ENCODE data around the gene GPRIN3. TPM values are rescaled to one million over a fixed set of nuclear protein-coding genes. Genes with fewer than 3 reads are reported as not detected.
"Not testable (repeated sequence)": the region's sequence is repeated elsewhere in the genome, so short reads cannot be mapped to it uniquely, and the experiment has no call there.

The GPRIN3 gene
- total RNA-seq, 2 donors from 2014 or later, result 5.7 to 9.0 TPM

DNA sequence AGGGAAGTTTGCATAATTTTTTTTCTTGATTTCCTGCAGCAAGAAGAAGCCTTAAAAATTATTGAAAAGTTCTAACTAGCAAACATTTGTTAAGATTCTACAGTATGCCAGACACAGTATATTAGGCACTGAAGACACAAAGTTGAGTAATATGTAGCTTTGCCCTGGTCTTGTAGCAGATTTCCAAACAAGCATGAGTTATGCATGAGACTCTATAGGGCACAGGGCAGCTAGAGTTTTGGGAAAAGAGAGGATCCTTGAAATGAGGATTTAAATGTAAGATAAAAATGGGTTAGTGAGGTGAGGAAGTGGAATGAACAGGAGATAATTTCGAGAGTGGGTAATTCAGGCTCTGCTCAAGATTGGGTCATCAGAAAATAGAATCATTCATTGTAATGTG, 8.6 kb upstream of the GPRIN3 start:
- ATAC-seq (ENCODE audit: insufficient number of reproducible peaks, low FRiP score, low read depth) (no peak), DNase-seq (ENCODE audit: low spot score) (no peak)
- Histone ChIP-seq H3K4me1 (ENCODE audit: control insufficient read depth in 1 of 2, low read depth in 2 of 2) (peaks cover 5 to 6% of the 10 kb centered on the region in 2 donors), H3K27me3 (replicated peaks; ENCODE audit: insufficient read depth) (no peaks in the 10 kb centered on the region), H3K4me3 (no peak overlapping the region), H3K27ac (no peak overlapping the region), H3K36me3 (no peaks in the 10 kb centered on the region), H3K9me3 (no peaks in the 10 kb centered on the region)
- TF ChIP-seq, protein P1, sequence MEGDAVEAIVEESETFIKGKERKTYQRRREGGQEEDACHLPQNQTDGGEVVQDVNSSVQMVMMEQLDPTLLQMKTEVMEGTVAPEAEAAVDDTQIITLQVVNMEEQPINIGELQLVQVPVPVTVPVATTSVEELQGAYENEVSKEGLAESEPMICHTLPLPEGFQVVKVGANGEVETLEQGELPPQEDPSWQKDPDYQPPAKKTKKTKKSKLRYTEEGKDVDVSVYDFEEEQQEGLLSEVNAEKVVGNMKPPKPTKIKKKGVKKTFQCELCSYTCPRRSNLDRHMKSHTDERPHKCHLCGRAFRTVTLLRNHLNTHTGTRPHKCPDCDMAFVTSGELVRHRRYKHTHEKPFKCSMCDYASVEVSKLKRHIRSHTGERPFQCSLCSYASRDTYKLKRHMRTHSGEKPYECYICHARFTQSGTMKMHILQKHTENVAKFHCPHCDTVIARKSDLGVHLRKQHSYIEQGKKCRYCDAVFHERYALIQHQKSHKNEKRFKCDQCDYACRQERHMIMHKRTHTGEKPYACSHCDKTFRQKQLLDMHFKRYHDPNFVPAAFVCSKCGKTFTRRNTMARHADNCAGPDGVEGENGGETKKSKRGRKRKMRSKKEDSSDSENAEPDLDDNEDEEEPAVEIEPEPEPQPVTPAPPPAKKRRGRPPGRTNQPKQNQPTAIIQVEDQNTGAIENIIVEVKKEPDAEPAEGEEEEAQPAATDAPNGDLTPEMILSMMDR (IDR thresholded peaks at IDR 0.05), result no peak

DNA sequence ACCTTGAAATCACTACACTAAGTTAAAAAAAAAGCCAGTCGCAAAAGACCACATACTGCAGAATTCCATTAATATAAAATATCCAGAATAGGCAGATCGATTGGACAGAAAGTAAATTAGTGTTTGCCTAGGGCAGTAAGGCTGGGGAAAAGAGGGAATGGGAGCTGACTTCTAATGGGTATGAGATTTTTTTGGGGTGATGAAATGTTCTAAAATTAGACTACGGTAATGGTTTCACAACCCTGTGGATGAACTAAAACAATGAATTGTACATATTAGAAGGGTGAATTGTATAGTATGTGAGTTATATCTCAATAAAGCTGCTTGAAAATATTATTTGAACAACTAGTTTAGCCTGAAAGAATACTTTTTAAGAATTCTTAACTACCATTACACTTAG, 6.7 kb upstream of the GPRIN3 start:
- Histone ChIP-seq H3K9me3 (no peaks in the 10 kb centered on the region), H3K27me3 (replicated peaks; ENCODE audit: insufficient read depth) (no peaks in the 10 kb centered on the region), H3K36me3 (no peaks in the 10 kb centered on the region), H3K27ac (no peak overlapping the region), H3K4me1 (ENCODE audit: control insufficient read depth in 1 of 2, low read depth in 2 of 2) (peaks cover 5 to 6% of the 10 kb centered on the region in 2 donors), H3K4me3 (no peak overlapping the region)
- DNase-seq (ENCODE audit: low spot score), result no peak
- ATAC-seq (ENCODE audit: insufficient number of reproducible peaks, low FRiP score, low read depth), result no peak
- TF ChIP-seq, protein P1 (IDR thresholded peaks at IDR 0.05), result no peak

DNA sequence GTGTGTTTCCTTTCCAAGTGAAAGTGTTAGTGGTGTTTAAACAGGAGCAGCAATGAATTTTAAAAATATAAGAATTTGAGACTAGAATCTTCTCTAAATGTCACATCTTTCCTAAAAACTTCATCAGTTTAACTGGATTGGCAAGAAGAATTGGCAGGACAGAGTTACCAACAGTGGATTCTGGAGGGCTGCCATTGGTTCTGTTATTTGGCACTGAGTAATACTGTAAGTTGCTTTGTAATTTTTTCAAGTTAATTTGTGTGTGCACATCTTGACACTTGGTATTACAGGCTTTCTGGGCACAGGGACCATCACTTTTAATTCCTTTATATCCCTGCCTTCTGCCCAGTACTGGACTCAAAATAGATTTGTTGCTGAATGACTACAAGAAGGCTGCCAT, 4.5 kb upstream of the GPRIN3 start:
- no peaks in the 10 kb centered on the region for H3K27me3 ChIP-seq (replicated peaks; ENCODE audit: insufficient read depth)
- peaks cover under 1 to 1% of the 10 kb centered on the region in 2 donors for H3K4me1 ChIP-seq (ENCODE audit: control insufficient read depth in 1 of 2, low read depth in 2 of 2)
- no peak for DNase-seq (ENCODE audit: low spot score)
- no peak for ATAC-seq (ENCODE audit: insufficient number of reproducible peaks, low FRiP score, low read depth)
- no peaks in the 10 kb centered on the region for H3K9me3 ChIP-seq
- no peak overlapping the region for H3K4me3 ChIP-seq
- no peaks in the 10 kb centered on the region for H3K36me3 ChIP-seq
- H3K27ac ChIP-seq, result no peak overlapping the region
- TF ChIP-seq, protein P1 (IDR thresholded peaks at IDR 0.05), result no peak

DNA sequence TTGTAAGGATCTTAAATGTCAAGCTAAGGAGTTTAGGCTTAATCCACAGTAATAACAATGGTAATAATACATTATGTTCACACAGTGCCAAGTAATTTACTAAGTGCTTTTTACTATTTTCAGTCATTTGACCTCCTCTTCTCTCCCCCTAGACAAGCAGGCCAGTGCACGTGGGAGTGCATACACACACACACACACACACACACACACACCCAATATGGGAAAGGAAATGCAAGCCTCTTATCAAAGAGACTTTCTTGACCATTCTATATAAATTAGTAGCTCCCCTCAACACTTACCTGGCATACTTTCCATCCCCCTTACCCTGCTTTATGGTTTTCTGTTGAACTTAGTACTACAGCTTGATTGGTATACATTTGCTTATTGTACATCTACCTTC, 3.8 kb upstream of the GPRIN3 start:
- no peak overlapping the region for H3K27ac ChIP-seq
- no peaks in the 10 kb centered on the region for H3K4me1 ChIP-seq (ENCODE audit: control insufficient read depth in 1 of 2, low read depth in 2 of 2)
- H3K4me3 ChIP-seq, result no peak overlapping the region
- no peak for DNase-seq (ENCODE audit: low spot score)
- TF ChIP-seq, protein P1 (IDR thresholded peaks at IDR 0.05), result no peak
- no peaks in the 10 kb centered on the region for H3K27me3 ChIP-seq (replicated peaks; ENCODE audit: insufficient read depth)
- H3K9me3 ChIP-seq, result no peaks in the 10 kb centered on the region
- no peak for ATAC-seq (ENCODE audit: insufficient number of reproducible peaks, low FRiP score, low read depth)
- H3K36me3 ChIP-seq, result no peaks in the 10 kb centered on the region

DNA sequence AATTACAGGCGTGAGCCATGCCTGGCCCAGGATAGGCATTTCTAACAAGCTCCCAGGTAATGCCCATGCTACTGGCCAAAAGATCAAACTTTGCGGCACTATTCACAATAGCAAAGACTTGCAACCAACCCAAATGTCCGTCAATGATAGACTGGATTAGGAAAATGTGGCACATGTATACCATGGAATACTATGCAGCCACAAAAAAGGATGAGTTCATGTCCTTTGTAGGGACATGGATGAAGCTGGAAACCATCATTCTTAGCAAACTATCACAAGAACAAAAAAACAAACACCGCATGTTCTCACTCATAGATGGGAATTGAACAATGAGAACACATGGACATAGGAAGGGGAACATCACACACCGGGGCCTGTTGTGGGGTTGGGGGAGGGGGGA, 1.6 kb upstream of the GPRIN3 start:
- not testable (repeated sequence) for H3K4me3 ChIP-seq; H3K4me1 ChIP-seq (ENCODE audit: control insufficient read depth in 1 of 2, low read depth in 2 of 2); H3K36me3 ChIP-seq; ATAC-seq (ENCODE audit: insufficient number of reproducible peaks, low FRiP score, low read depth); DNase-seq (ENCODE audit: low spot score); H3K27me3 ChIP-seq (replicated peaks; ENCODE audit: insufficient read depth); H3K27ac ChIP-seq; H3K9me3 ChIP-seq

DNA sequence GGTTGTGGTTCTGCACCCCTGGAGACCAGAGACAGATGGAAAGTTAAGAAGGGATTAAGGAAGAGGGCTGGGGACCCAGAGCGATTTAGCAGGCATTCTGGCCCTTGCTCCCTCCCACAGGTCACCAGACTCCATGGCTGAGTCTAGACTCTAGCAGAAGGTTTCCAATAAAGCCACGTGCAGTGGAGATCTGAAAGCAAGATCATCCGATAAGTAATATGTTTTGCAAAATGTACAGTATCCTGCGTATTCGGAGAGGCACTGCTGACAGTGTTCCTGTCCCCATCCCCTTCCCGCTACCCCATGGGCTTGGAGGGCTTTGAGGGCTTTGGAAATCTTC, 531 bp upstream of the GPRIN3 start:
- Histone ChIP-seq H3K36me3 (no peaks in the 10 kb centered on the region), H3K27ac (no peak overlapping the region), H3K27me3 (replicated peaks; ENCODE audit: insufficient read depth) (no peaks in the 10 kb centered on the region), H3K9me3 (no peaks in the 10 kb centered on the region), H3K4me1 (ENCODE audit: control insufficient read depth in 1 of 2, low read depth in 2 of 2) (no peaks in the 10 kb centered on the region), H3K4me3 (peak overlapping the region; percentile 77)
- ATAC-seq (ENCODE audit: insufficient number of reproducible peaks, low FRiP score, low read depth) (no peak), DNase-seq (ENCODE audit: low spot score) (no peak)
- TF ChIP-seq, protein P1 (IDR thresholded peaks at IDR 0.05), result no peak

All from thoracic aorta (tissue), 2 donors.